ENCODE results near the gene NNAT. TPM values are rescaled to one million over a fixed set of nuclear protein-coding genes. Genes with fewer than 3 reads are reported as not detected.

The NNAT gene
- total RNA-seq, 2 donors from 2014 or later = 0.93 to 2.1 TPM

DNA sequence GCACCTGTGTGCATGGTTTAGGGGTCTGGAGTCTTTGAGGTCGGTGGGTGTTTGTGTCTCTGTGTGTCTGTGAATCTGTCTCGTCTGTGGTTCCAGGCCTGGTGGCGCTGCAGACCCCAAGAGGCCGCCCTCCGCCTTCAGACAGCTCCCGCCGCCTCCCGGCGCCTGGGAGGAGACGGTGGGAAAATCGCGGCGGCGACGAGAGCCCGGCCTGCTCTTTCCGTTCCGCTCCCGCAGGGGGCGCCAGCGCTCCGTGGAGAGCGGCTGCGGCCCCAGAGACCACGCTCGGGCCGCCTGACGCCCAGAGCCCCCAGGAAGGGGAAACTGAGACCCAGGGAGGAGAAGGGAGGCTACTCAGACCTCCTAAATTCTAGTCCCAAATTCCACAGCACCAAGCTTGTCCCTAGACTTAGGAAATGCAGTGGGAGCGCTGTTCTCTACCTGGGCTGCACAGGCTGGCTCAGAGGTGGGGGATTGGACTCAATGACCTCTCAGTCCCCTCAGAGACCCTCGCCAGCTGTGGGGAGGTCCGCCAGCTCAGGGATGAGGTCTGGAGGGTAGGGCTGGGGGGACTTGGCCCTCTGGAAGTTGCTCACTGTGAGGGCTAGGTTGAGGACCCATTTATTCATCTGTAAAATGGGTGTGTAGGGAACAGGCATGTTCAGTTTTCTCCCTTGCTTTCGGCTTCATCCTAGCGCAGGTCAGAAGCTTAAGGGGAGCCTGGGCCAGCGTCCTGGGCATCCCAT lies 43.5 kb downstream of the NNAT start:
- no peaks in the 10 kb centered on the region for H3K36me3 Mint-ChIP-seq
- ATAC-seq (peak; percentile 47 to 71), DNase-seq (ENCODE audit: low spot score in 2 of 2) (peak in 1 of 2 donors; percentile 71)
- no peak overlapping the region for H3K27ac Mint-ChIP-seq
- H3K9me3 Mint-ChIP-seq = no peaks in the 10 kb centered on the region

DNA sequence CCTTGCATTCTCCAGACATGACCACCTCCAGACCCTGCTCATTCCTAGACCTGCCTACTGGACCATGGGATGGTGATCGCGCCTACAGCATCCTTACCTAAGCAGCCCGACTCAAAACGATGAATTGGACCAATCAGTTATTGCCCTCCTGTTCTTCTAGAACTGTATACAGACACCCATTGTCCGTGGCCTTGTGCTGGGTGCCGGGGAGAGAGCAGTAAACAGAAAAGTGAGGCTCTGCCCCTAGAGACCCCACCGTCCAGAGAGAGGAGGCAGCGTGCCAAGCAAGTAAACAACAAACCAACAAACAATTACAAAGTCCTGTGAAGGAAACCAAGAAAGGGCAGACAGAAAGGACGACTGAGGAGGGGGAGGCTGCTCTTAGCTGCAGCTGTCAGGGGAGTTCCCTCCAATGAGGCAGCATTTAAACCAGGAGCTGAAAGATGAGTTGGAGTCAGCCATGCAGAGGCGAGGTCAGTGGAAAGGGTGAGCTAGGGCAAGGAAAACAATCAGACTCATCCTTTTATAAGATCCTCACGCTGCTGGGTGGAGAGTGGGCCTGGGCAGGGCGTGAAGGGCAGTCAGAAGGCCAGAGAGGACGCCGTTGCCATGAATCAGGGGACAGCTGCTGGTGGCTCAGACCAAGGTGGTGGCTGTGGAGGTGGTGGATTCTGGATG lies 44.2 kb downstream of the NNAT start:
- H3K36me3 Mint-ChIP-seq = no peaks in the 10 kb centered on the region
- H3K9me3 Mint-ChIP-seq = no peaks in the 10 kb centered on the region
- DNase-seq (ENCODE audit: low spot score in 2 of 2) = no peak
- no peak for ATAC-seq
- peak overlapping the region; percentile 5 to 22 for H3K27ac Mint-ChIP-seq

GRCh38 chr20:37566590-37567330 lies 45.7 kb downstream of the NNAT start:
- DNase-seq (ENCODE audit: low spot score in 2 of 2) (no peak), ATAC-seq (no peak)
- Mint-ChIP-seq H3K9me3 (no peaks in the 10 kb centered on the region), H3K27ac (no peak overlapping the region), H3K36me3 (no peaks in the 10 kb centered on the region)

GRCh38 chr20:37567331-37567665 lies 46.2 kb downstream of the NNAT start:
- H3K27ac Mint-ChIP-seq = no peak overlapping the region
- ATAC-seq (no peak), DNase-seq (ENCODE audit: low spot score in 2 of 2) (no peak)
- no peaks in the 10 kb centered on the region for H3K36me3 Mint-ChIP-seq
- no peaks in the 10 kb centered on the region for H3K9me3 Mint-ChIP-seq

DNA sequence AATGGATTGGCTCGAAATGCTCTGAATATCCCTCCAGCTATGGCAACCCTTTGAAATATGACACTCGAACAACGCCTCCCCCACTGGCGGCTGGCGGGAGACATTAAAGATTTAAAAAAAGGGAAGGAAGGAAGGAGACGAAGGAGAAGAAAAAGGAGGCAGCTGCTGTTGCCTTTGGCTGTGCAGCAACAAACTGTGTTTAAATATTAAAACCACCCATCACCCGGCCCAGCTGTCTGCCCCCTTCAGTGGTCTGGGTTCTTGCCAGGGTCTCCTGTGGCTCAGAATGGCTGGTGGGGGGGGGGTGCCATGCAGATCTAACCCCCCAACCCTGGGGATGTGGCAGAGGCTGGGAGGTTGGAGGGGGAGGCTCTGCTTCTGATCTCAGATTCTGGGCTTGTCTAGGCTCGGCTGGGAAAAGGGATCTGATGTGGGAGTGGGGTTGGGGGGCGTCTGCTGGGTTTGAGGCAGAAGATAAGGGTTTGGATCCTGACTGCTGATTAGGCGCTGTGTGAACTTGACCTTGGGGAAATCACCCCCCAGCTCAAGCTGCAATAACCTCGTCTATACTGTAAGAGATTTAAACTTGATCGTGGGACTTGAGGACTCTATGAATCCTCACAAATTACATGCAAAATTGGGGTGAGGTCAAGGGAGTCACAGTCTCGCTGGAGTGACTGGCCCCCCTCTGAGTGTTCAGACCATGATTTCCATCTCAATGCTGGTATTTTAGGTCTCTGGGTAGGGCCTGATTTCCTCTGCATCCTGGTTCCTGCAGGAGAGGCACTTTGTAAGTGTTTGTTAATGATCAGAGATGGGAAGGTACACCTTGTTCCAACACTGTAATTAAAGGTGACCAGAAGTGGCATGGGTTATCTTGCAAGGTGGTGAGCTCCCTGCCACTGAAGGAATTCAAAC lies 46.9 kb downstream of the NNAT start:
- Mint-ChIP-seq H3K9me3 (no peaks in the 10 kb centered on the region), H3K27ac (no peak overlapping the region)
- DNase-seq (ENCODE audit: low spot score in 2 of 2) = no peak

DNA sequence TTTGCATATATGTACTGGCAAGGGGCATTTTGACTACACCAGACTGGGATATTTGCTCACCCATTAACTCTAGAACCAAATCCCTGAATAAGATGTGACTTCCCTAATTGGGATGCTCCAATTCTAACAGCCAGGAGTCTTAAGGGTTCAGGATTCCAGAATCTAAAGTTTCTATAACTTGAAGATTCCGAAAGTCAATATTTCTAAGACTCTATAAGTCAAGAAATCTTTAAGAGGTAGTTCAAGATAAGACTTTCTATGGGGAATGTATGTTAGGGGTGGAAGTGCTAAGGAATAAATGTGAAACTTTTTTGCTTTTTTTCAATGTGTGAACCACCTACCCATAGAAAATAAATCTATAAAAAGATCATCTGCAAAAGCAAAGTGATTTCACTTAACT lies 49.4 kb downstream of the NNAT start:
- DNase-seq (ENCODE audit: low spot score in 2 of 2) (no peak), ATAC-seq (no peak)
- Mint-ChIP-seq H3K9me3 (no peaks in the 10 kb centered on the region), H3K36me3 (no peaks in the 10 kb centered on the region), H3K27ac (no peak overlapping the region)

More for the DNA sequence above, 46.9 kb downstream of the NNAT start:
- ATAC-seq = no peak
- H3K36me3 Mint-ChIP-seq = no peaks in the 10 kb centered on the region

- no peak overlapping the region for H3K27ac Mint-ChIP-seq
- ATAC-seq = no peak
- H3K36me3 Mint-ChIP-seq = no peaks in the 10 kb centered on the region
- H3K9me3 Mint-ChIP-seq = no peaks in the 10 kb centered on the region
- DNase-seq (ENCODE audit: low spot score in 2 of 2) = no peak
Observed at GRCh38 chr20:37571033-37571432, 50.0 kb downstream of the NNAT start.

Other genes with a start within 250 kb of the NNAT start
- gene MANBAL, start 231.6 kb upstream of the NNAT start, total RNA-seq = 1 to 10 TPM; 7.8 to 9.8 TPM
- 1 to 10 TPM; 5.4 to 8.3 TPM for gene SRC, start 175.1 kb upstream of the NNAT start, total RNA-seq
- 10 to 100 TPM; 21.0 to 36.2 TPM for gene BLCAP, start 6.6 kb downstream of the NNAT start, total RNA-seq
- gene CTNNBL1, start 172.8 kb downstream of the NNAT start, total RNA-seq = 10 to 100 TPM; 68.9 to 79.4 TPM